Glomerular endothelial cell (primary cell): ENCODE measurements around the gene SLC19A1. TPM values are rescaled to one million over a fixed set of nuclear protein-coding genes. Genes with fewer than 3 reads are reported as not detected.

Experiments
- DNase-seq: peaks from one replicate; pipeline ENCODE4 v3.0.0-alpha.2; 2011; ENCODE audit warnings: low read depth, low spot score; ENCODE audit errors: extremely low read depth
- total RNA-seq: library from RNA; depleted of rRNA; stranded (reverse); fragments of >200 nt; gene quantifications from 2 replicates; pipeline ENCODE4 v1.2.3, GENCODE V29; 2015

The SLC19A1 gene
- total RNA-seq, 1 donor from 2014 or later: 16.9 TPM

DNA sequence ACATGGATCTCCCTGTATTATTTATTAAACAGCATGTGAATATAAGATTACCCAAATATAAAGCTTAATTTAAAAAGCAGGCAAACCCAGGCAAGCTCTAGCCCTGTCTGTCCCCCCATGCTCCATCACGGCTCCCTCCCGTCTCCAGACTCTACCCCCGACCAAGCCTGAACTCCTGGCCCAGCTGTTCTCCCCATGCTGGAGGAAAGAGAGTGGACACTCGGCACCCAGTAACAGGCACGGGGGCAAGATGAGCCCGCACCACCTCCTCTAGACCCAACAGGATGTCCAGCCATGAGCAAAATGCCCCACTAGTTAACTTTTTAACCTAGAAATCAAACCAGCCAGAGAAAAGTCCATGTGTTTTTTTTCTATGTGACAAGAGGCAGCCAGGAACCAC is 19.3 kb downstream of the SLC19A1 start:
- DNase-seq: no peak

DNA sequence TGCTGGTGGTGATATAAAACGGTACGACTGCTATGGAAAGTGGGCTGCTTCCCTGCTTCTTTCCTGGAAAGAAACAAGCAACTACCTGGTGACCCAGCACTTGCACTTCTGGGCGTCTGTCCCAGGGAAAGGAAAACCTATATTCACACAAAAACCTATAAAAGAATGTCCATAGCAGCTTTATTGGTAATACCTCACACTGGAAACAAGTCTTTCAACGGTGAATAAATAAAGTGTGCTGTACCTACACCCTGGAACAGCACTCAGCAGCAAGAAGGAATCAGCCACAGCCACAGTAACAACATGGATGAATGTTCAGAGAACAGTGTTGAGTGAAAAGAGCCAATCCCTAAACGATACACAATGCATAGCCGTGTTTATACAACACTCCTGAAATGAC is 19.9 kb downstream of the SLC19A1 start:
- no peak for DNase-seq

DNA sequence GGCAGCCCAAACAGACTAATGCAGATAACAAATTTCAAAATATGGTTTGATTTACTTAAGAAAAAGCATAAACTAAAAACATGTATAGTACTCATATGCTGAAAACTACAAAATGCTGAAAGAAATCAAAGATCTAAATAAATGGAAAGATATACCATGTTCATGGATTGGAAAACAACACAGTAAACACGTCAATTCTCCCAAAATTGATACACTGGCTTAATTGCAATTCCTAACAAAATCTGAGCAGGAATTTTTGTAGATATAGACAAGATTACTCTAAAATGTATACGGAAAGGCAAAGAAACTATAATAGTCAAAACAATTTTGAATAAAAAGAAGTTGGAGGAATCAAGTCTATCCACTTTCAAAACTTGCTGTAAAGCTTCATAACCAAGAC is 21.0 kb downstream of the SLC19A1 start:
- no peak for DNase-seq

DNA sequence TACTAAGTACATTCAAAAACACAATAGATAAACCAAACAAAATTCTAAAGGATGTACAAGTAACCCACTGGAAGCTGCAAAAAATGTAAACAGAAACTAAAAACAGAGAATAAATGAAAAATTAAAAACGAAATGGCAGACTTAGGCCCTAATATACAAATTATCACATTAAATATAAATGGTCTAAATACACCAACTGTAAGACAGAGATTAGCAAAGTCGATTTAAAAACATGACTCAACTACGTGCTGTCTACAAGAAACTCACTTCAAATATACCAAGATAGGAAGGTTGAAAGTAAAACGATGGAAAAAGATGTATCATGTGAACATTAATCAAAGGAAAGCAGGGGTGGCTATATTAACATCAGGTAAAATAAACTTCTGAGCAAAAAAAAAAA is 23.1 kb downstream of the SLC19A1 start:
- DNase-seq: no peak

DNA sequence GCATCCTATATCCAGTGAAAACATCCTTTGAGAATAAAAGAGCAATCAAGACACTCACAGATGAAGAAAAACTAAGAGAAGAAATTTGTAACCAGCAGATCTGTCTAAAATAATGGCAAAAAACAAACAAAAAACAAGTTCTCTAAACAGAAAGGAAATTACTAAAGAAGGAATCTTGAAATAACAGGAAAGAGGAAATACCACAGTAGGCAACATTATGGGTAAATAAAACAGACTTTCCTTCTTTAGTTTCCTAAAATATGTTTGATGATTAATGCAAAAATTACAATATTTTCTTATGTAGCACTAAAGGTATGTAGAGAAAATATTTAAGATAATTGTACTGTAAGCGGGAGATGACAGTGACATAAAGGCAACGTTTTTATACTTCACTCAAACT is 23.5 kb downstream of the SLC19A1 start:
- no peak for DNase-seq

DNA sequence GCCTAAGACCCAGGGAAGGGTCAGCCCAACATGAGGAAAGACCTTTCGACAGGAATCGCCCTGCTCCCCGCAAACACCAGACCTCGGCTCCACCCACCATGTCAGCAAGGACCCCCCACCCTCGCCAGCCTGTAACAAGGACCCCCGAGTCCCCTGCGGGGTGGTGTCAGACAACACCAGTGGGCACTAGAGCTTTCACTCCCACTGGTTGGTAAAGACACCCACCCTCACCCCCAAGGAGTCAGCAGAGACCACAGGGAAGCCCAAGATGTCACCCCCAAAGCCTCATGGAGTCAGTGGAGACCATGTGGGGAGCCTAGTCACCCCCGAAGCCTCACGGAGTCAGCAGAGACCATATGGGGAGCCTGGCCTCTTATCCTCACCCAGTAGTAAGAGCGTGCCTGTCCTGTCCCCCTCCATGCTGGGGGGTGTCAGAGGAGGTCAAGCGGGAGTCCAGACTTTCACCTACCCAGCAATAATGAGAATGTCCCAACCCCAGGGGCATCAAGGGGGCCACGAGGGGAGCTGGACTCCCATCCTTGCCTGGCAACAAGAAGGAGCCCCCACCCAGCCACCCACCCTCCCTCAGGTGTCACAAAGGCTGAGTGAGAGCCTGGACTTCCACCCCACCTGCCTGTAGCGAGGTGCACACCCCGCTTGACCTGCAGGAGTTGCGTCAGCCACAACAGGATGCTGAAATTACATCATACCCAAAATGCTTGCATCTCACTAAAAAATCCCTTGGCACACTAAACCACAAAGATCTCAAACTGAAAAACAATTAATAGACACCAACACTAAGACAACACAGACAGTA is 24.8 kb downstream of the SLC19A1 start:
- no peak for DNase-seq

DNA sequence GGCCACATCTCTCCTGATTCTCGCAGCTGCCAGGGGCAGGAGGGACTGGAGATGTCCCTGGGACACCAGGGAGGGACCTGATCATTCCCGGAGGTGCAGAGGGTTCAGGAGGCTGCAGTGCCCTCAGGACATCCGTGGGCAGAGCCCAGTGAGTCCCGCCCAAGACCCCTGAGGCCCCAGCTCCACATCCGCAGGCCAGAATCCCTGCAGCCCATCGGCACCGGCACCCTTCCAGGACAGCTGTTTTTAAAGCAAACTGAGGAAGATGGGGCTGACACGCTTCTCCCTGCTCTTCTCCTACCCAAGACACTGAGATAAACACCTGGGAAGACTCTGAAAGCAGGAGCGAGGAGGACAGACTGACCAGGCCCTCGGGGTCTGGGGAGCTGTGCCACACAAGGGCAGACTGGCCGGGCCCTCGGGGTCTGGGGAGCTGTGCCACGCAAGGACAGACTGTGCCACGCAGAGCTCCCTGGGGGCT is 25.5 kb downstream of the SLC19A1 start:
- DNase-seq: no peak

DNA sequence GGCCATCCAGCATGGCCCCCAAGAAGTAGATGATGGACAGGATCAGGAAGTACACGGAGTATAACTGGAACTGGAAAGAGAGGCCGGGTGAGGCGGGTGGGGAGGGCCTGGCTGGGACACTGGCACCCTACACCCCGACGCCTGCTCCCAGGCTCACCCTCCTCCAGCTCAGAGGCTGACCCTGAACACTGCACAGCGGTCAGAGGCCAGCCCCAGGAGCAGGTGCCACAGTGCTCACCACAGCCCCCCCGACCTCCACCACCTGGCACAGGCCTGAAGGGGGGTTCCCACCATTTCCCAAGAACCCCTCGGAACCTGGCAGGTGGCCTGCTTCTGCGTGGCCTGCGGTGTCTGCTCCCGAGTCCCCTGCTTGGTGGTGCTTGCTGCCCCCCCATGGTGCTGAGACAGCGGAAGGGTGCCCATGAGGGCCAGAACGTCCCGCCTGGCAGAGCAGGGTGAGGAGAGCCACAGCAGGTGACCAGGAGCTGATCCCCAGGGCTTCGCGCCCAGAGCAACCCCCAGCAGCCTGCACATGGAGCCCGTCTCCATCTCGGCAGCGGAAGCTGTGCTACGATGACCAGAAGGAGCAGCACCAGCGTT is 26.1 kb downstream of the SLC19A1 start:
- no peak for DNase-seq

DNA sequence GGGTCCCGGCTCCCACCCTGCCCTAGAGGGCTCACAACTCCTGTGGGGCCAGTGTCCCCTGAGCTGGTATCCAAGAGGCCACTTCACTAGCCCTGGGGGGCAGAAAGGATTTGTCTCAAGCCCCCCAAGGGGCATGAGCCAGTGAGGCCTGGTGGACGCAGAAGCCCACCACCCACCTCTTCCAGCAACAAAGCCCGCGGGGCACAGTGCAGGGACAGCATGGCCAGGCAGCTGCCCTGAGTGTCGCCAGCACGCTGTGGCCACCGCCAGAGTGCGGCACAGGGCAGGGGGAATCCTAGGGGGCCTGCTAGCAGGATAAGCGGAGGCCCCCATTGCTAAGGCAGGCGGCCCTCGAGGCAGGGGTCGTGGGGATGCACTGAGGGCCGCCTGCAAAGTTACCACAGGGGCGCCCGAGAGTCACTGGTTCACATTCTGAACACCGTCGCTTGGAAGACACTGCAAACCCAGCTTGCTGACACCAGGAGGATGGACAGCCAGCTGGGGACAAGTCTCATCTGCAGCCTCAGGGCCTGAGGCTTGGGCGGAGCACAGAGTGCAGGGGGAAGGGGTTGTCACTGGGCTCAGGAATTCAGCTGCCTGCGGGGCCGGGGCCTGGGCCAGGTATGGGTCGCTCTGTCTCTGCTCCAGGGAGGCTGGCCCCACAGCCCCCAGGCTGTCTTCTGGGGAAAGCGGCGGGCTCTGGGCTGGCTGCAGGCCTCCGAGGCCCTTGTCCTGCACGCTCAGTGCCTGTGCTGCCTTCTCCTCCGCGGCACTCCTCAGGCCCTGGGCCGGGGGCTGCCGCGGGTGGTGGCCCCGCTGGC is 26.8 kb downstream of the SLC19A1 start:
- DNase-seq: no peak

DNA sequence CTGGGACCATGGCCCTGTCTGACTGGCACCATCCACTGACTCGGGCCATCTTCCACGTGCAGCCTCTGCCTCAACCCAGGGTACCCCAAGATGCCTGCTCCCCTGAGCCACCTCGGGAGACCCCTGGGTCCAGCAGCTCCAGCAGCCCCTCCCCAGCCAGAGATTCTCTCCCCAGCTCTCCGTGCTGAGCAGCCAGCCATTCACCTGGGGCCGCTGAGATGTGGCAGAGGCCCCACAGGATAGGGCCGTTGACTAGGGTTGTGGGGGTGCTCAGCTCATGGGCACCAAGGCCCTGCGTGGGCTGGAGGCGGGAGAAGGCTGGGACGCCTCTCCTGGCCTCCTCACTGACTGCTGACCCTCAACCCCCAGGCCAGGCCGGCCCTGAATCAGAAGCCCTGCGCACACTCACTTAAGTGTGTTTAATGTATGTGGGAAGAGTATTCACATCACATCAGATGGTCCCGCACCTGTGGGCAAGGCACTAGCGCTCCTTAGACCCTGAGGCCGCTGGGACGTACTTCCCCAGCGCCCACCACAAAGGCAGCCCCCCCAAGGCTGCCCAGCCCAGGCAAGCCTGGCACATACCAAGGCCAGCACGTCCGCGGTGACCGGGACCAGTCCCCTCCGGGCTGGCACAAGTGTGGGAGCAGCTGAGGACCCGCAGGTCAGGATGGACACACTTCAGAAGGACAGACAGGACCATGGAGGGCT is 27.8 kb downstream of the SLC19A1 start:
- no peak for DNase-seq

DNA sequence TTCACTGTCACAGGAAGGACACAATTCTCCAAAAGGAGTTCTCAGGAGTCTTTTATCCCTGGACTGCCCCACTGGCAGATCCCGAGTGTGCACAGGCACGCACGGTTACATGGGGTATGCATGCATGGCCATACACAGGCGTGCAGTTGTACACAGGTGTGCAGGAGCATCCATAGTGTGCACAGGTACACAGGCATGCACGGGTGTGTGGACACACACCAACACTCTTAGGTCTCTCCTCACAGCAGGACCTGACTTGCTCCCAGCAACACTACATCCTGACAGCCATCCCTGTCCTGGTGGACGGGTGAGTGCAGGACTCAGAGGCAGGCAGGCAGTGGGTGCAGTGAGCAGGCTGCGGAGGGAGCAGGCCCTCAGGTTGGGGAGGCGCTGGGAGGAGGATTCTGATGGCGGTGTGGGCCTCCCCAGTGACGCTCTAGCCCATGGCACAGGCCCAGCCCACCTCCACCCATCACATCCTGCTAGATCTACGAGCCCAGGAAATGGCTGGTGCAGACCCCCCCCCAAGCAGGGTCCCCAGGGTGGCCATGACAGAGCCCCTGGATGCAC is 28.4 kb downstream of the SLC19A1 start:
- no peak for DNase-seq

DNA sequence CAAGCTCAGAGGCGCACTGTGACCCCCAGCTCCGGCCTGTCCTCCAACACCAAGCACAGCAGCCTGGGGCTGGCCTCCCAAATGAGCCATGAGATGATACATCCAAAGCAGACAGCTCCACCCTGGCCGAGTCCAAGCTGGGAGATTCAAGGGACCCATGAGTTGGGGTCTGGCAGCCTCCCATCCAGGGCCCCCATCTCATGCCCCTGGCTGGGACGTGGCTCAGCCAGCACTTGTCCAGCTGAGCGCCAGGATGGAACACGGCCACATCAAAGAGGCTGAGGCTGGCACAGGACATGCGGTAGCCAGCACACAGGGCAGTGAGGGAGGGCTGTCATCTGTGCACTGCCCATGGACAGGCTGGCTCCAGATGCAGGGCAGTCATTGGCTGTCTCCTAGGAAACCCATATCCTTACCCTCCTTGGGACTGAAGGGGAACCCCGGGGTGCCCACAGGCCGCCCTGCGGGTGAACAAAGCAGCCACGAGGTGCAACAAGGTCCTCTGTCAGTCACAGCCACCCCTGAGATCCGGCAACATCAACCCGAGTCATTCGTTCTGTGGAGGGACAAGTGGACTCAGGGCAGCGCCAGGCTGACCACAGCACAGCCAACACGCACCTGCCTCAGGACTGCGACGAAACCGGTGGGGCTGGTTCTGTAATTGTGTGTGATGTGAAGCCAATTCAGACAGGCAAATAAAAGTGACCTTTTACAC is 29.1 kb downstream of the SLC19A1 start:
- DNase-seq: no peak

DNA sequence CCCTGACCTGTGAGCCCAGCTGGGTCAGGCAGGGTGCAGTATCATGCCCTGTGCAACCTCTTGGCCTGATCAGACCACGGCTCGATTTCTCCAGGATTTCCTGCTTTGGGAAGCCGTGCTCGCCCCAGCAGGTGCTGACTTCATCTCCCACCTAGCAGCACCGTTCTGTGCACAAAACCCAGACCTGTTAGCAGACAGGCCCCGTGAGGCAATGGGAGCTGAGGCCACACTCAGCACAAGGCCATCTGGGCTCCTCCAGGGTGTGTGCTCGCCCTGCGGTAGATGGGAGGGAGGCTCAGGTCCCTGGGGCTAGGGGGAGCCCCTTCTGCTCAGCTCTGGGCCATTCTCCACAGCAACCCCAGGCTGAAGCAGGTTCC is 29.6 kb downstream of the SLC19A1 start:
- no peak for DNase-seq

DNA sequence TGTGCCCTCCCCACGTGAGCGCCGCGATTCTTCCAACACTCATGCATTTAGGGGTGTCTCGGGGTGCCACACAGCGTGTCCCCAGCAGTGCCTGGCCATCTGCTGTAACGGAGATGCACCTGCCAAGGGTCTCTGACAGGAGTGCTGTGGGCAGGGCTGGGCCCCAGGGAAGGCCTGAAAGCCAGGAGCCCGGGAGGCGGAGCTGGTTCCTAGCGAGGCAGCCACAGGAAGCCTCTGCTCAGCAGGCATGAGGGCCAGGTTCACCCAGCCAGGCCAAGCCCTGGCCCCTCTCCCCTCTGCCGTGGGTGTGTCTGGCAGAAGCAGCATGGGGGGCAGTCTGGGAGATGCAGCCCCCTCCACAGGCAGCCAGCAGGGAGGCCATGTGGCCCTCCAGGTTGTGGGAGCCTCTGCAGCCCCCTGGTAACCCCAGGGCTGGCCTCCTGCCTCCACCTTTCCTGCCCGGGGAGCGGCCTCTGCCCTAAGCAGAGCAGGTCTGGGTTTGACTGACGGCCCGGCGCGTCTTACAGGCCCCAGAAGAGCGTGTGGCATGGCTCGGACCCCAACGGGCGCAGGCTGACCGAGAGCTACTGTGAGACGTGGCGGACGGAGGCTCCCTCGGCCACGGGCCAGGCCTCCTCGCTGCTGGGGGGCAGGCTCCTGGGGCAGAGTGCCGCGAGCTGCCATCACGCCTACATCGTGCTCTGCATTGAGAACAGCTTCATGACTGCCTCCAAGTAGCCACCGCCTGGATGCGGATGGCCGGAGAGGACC is 30.4 kb downstream of the SLC19A1 start:
- DNase-seq: no peak

DNA sequence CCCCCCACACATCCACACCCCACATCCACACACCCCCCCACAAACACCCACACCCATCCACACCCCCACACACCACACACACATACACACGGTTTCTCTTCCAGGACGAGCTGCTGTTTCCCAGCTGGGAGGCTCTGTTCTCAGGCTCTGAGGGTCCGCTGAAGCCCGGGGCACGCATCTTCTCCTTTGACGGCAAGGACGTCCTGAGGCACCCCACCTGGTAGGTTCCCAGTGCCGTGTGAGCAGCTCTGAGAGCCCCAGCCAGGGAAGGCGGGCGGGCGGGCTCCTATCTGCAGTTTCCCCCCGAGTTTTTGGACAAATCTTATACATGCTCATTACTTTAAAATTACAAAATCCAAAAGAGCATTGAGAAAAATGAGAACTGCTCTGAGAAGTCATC is 31.2 kb downstream of the SLC19A1 start:
- no peak for DNase-seq

DNA sequence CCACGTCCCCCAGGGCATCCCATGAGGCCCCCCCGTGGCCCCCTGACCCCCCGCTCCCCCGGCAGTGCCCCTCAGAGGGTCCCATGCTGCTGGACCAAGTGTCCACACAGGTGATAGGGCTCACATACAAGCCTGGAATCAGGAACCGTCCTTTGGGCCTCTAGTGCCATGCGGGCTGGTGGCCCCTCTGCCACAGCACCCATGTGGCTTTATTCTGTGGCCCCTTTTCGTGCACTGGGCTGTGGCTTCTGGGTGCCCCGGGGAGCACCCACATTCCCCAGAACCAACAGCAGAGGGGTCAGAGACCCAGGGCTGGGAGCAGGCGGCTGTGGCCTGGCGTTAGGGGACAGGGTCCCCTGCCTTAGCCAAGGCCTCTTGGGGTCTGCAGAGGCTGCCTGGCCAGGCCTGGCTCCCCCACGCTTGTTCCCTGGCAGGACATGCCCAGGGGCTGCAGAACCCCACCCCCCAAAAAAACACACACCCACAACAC is 31.7 kb downstream of the SLC19A1 start:
- DNase-seq: no peak

DNA sequence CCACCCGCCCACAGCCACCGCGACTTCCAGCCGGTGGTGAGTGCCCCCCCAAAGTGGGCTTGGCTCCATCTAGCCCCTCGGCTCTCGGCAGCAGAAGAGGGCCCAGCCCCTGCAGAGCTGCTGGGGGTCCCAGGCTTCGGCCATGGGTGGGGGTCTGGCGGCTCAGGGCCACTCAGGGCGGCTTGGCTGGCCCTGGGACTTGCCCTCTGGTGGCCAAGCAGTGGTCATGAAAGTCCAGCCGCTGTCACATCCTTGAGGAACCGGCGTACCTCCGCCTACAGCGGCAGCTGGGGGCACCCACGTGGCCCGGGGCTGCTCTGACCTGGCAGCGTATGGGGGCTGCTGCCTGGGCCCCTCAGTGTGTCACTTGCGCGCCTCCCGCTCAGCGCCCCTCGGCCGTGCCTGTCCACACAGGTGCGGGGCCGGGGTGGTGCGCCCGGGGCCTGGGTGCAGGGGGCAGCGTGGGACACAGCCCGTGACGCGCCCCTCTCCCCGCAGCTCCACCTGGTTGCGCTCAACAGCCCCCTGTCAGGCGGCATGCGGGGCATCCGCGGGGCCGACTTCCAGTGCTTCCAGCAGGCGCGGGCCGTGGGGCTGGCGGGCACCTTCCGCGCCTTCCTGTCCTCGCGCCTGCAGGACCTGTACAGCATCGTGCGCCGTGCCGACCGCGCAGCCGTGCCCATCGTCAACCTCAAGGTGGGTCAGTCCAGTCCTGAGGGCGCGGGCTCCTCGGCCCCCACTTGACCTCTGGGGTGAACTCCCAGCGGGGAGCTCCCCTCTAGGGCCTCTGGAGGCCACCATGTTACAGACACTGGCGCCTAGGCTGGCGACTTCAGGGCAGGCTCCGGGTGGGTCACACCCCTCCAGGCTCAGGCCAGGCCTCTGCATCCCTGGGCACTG is 32.4 kb downstream of the SLC19A1 start:
- DNase-seq: no peak
